ENCODE data around the gene SLC4A9. TPM values are rescaled to one million over a fixed set of nuclear protein-coding genes. Genes with fewer than 3 reads are reported as not detected.

SLC4A9 gene
- total RNA-seq, 4 donors from 2014 or later, result 0.29 to 0.45 (median 0.29) TPM; not detected in 1

DNA sequence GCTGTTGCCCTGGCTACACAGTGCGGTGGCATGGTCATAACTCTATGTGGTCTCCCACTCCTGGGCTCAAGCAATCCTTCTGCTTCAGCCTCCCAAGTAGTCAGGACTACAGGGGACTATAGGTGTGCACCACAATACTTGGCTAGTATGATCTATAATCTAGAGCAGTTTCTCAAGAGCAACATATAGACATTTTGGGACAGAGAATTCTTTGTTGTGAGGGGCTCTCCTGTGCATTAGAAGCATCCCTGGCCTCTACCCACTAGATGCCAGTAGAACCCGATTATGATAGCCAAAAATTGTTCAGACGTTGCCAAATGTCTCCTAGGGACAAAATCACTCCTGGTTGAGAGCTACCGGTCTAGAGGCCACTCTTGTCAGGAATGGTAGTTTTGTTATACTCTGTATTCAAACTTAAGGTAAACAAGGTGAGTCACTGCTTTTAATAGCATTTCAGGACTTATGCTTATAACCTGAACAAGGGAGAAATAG is 48.8 kb downstream of the SLC4A9 start:
- peak overlapping the region in 2 of 3 donors; percentile 52 to 53 for H3K27ac ChIP-seq
- no peaks in the 10 kb centered on the region for H3K36me3 ChIP-seq
- no peaks in the 10 kb centered on the region for H3K9me3 ChIP-seq
- no peak overlapping the region for H3K4me3 ChIP-seq (replicated peaks in 1 of 3)
- H3K4me1 ChIP-seq, result peaks cover 22 to 28% of the 10 kb centered on the region in 2 donors
- intact Hi-C loops (cut with DNase I), result no loop called here
- no peaks in the 10 kb centered on the region for H3K27me3 ChIP-seq
- TF ChIP-seq, protein P1, sequence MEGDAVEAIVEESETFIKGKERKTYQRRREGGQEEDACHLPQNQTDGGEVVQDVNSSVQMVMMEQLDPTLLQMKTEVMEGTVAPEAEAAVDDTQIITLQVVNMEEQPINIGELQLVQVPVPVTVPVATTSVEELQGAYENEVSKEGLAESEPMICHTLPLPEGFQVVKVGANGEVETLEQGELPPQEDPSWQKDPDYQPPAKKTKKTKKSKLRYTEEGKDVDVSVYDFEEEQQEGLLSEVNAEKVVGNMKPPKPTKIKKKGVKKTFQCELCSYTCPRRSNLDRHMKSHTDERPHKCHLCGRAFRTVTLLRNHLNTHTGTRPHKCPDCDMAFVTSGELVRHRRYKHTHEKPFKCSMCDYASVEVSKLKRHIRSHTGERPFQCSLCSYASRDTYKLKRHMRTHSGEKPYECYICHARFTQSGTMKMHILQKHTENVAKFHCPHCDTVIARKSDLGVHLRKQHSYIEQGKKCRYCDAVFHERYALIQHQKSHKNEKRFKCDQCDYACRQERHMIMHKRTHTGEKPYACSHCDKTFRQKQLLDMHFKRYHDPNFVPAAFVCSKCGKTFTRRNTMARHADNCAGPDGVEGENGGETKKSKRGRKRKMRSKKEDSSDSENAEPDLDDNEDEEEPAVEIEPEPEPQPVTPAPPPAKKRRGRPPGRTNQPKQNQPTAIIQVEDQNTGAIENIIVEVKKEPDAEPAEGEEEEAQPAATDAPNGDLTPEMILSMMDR (IDR thresholded peaks at IDR 0.05), result peak in 4 of 6 experiments; percentile 21 to 42 (median 28)
- TF ChIP-seq POLR2A (IDR thresholded peaks at IDR 0.05), result no peak
- 30 to 40% methylated on average over 4 of the region's 4 CpGs for WGBS, 2 donors
- peak; percentile 30 for DNase-seq

DNA sequence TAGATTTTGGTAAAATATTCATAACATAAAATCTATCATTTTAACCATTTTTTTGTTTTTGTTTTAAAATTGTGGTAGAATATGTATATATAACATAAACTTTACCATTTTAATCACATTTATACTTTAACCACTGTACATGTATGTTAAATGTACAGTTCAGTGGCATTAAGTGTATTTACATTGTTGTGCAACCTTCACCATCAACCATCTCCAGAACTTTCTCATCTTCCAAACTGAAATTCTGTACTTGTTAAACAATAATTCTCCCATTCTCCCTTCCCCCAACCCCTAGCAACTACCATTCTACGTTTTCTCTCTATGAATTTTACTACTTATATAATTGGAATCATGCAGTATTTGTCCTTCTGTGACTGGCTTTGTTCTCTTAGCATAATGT is 53.2 kb downstream of the SLC4A9 start:
- WGBS, 2 donors, result 79 to 82% methylated on average over 1 of the region's 1 CpG
- intact Hi-C loops (cut with DNase I), result no loop called here
- peaks cover 8 to 15% of the 10 kb centered on the region in 2 donors for H3K4me1 ChIP-seq

DNA sequence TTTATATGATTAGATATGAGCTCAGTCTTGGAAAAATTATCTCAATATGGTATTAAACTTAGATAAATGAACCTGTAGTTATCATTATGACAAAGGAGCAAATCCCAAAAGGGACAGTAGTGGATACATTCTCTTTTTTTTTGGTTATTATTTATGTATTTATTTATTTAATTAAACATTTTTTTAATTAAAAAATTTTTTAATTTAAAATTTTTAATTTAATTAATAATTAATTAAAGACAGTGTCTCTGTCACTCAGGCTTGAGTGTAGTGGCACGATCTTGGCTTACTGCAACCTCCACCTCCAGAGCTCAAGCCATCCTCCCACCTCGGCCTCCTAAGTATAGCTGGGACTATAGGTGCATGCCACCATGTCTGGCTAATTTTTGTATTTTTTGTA is 57.2 kb downstream of the SLC4A9 start:
- 98 to 100% methylated on average over 2 of the region's 2 CpGs for WGBS, 2 donors
- no peaks in the 10 kb centered on the region for H3K27me3 ChIP-seq
- peaks cover 5 to 23% of the 10 kb centered on the region in 2 donors for H3K4me1 ChIP-seq
- TF ChIP-seq POLR2A (IDR thresholded peaks at IDR 0.05), result no peak
- TF ChIP-seq, protein P1 (IDR thresholded peaks at IDR 0.05), result no peak
- no peak for DNase-seq
- H3K36me3 ChIP-seq, result no peaks in the 10 kb centered on the region
- intact Hi-C loops (cut with DNase I), result no loop called here
- H3K4me3 ChIP-seq (replicated peaks in 1 of 3), result no peak overlapping the region
- no peaks in the 10 kb centered on the region for H3K9me3 ChIP-seq
- H3K27ac ChIP-seq, result no peak overlapping the region

More for the DNA sequence above, 53.2 kb downstream of the SLC4A9 start:
- DNase-seq, result no peak
- H3K27ac ChIP-seq, result no peak overlapping the region
- no peak for TF ChIP-seq POLR2A (IDR thresholded peaks at IDR 0.05)
- TF ChIP-seq, protein P1 (IDR thresholded peaks at IDR 0.05), result no peak
- no peaks in the 10 kb centered on the region for H3K36me3 ChIP-seq
- no peaks in the 10 kb centered on the region for H3K27me3 ChIP-seq
- H3K9me3 ChIP-seq, result no peaks in the 10 kb centered on the region
- no peak overlapping the region for H3K4me3 ChIP-seq (replicated peaks in 1 of 3)

DNA sequence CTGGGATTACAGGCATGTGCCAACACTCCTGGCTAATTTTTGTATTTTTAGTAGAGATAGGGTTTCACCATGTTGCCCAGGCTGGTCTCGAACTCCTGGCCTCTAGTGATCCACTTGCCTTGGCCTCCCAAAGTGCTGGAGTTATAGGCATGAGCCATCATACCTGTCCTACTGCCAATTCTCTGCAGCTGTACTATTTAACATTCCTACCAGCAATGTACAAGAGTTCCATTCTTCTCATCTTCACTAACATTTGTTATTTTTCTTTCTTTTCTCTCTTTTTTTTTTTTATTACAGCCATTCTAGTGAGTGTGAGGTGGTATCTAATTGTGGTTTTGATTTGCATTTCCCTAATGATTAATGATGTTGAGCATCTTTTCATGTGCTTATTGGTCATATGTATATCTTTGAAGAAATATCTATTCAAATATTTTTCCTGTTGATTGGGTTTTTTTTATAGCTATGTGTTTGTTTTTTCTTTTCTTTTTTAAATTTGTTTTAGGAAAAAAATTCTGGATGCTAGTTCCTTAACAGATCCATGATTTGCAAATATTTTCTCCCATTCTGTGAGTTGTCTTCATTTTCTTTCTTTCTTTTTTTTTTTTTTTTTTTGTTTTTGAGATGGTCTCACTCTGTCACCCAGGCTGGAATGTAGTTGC is 59.0 kb downstream of the SLC4A9 start:
- intact Hi-C loops (cut with DNase I), result no loop called here
- DNase-seq, result no peak
- 90 to 100% methylated on average over 1 of the region's 1 CpG for WGBS, 2 donors
- Histone ChIP-seq H3K36me3 (no peaks in the 10 kb centered on the region), H3K4me1 (peaks cover 5 to 31% of the 10 kb centered on the region in 2 donors), H3K9me3 (no peaks in the 10 kb centered on the region), H3K27ac (no peak overlapping the region), H3K4me3 (replicated peaks in 1 of 3) (no peak overlapping the region), H3K27me3 (no peaks in the 10 kb centered on the region)
- TF ChIP-seq, protein P1 (IDR thresholded peaks at IDR 0.05), result no peak
- no peak for TF ChIP-seq POLR2A (IDR thresholded peaks at IDR 0.05)

DNA sequence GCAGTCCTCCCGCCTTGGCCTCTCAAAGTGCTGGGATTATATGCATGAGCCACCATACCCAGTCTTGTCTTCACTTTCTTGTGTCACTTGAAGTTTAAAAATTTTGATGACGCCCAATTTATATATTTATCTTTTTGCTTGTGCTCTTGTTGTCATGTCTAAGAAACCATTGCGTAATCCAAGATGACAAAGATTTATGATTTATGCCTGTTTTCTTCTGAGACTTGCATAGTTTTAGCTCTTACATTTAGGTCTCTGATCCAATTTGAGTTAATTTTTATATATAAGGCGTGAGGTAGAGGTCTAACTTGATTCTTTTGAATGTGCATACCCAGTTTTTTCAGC is 60.2 kb downstream of the SLC4A9 start:
- Histone ChIP-seq H3K9me3 (no peaks in the 10 kb centered on the region), H3K36me3 (no peaks in the 10 kb centered on the region), H3K27ac (no peak overlapping the region), H3K4me1 (peaks cover 7 to 37% of the 10 kb centered on the region in 2 donors), H3K4me3 (replicated peaks in 1 of 3) (no peak overlapping the region), H3K27me3 (no peaks in the 10 kb centered on the region)
- no peak for DNase-seq
- intact Hi-C loops (cut with DNase I), result no loop called here
- TF ChIP-seq POLR2A (IDR thresholded peaks at IDR 0.05), result no peak
- TF ChIP-seq, protein P1 (IDR thresholded peaks at IDR 0.05), result no peak
- WGBS, 2 donors, result 95 to 98% methylated on average over 4 of the region's 4 CpGs
